Natural killer cell (primary cell): ENCODE results near the gene CMC1. TPM values are rescaled to one million over a fixed set of nuclear protein-coding genes. Genes with fewer than 3 reads are reported as not detected.
A peak's percentile ranks its signal among the peaks of the same experiment; 100 is the strongest.

Experiments
- ATAC-seq, 3 donors: fragments of 150-1000 bp in 2 of 3; fragments of 200-7000 bp in 1 of 3; cut with Tn5 transposase; 1 replicate in 1 of 3; 2 replicates in 2 of 3; pipeline ENCODE4 v1.10.0; 2021; ENCODE audit warnings: mild to moderate bottlenecking in 2 of 3, moderate library complexity in 2 of 3
- DNase-seq, 2 donors: peaks; one replicate each; pipeline versions ENCODE4 v3.0.0 to v3.0.0-alpha.2; 2013 to 2021; ENCODE audit warnings: mixed read lengths in 1 of 2
- H3K27ac ChIP-seq: one replicate; pipeline ENCODE4 v1.5.1; 2013; ENCODE audit warnings: mild to moderate bottlenecking, low read length
- H3K27me3 ChIP-seq: one replicate; pipeline ENCODE4 v1.6.1; 2013; ENCODE audit warnings: low read length; ENCODE audit not compliant: control insufficient read depth, insufficient read depth
- H3K36me3 ChIP-seq: one replicate; pipeline ENCODE4 v1.6.1; 2013; ENCODE audit warnings: low read length; ENCODE audit not compliant: control insufficient read depth, insufficient read depth
- H3K4me1 ChIP-seq: one replicate; pipeline ENCODE4 v1.6.1; 2013; ENCODE audit warnings: low read length; ENCODE audit not compliant: control insufficient read depth, insufficient read depth
- H3K4me3 ChIP-seq: one replicate; pipeline ENCODE4 v1.5.1; 2013; ENCODE audit warnings: low read length
- H3K9me3 ChIP-seq: one replicate; pipeline ENCODE4 v1.6.1; 2013; ENCODE audit warnings: low read length; ENCODE audit not compliant: control insufficient read depth, insufficient read depth
- H3K27ac Mint-ChIP-seq, 2 donors: one replicate each; pipeline ENCODE4 v1.8.0; 2022; ENCODE audit warnings: mild to moderate bottlenecking in 2 of 2, mixed read lengths in 2 of 2, moderate library complexity in 1 of 2
- H3K27me3 Mint-ChIP-seq, 2 donors: one replicate each; pipeline ENCODE4 v1.8.0; 2022; ENCODE audit warnings: low read depth in 2 of 2, mixed read lengths in 2 of 2
- H3K36me3 Mint-ChIP-seq: one replicate; pipeline ENCODE4 v1.8.0; 2022; ENCODE audit warnings: mixed read lengths
- H3K4me1 Mint-ChIP-seq, 2 donors: one replicate each; pipeline ENCODE4 v1.8.0; 2022; ENCODE audit warnings: mixed read lengths in 2 of 2
- H3K4me3 Mint-ChIP-seq: one replicate; pipeline ENCODE4 v1.8.0; 2022; ENCODE audit warnings: mild to moderate bottlenecking, moderate library complexity, mixed read lengths
- H3K9me3 Mint-ChIP-seq, 2 donors: one replicate each; pipeline ENCODE4 v1.8.0; 2022; ENCODE audit warnings: mixed read lengths in 2 of 2
- WGBS: methylation state at CpG from one replicate; pipeline ENCODE4 v1.1.7; 2013; ENCODE audit warnings: missing lambda C conversion rate; ENCODE audit not compliant: insufficient coverage; 5-methylcytosine and 5-hydroxymethylcytosine counted together
- intact Hi-C: fragments of 100-400 bp; cut with micrococcal nuclease; formaldehyde crosslinking; loops from one replicate; pipeline ENCODE4 v1.14.2; 2022
- total RNA-seq, 4 donors: library from RNA; stranded (reverse); fragments of 120-200 nt in 1 of 4; gene quantifications; one replicate each; pipeline versions ENCODE4 v1.2.3 to v1.2.4, GENCODE V29; 2013 to 2022
- TF ChIP-seq, protein P1 (sequence below): fragments of 200-600 bp; IDR thresholded peaks from one replicate; pipeline ENCODE4 v1.8.0; 2022; ENCODE audit warnings: antibody characterized with exemption

Gene CMC1
- total RNA-seq, 3 donors from 2014 or later (not counting 1 experiment from before 2014, with no cell fraction given): 122 to 157 (median 136) TPM

GRCh38 chr3:28290863-28291300 lies 49.5 kb downstream of the CMC1 start:
- Mint-ChIP-seq H3K4me3 (peak overlapping the region; percentile 92), H3K36me3 (no peaks in the 10 kb centered on the region), H3K9me3 (no peaks in the 10 kb centered on the region), H3K4me1 (peaks cover 53 to 58% of the 10 kb centered on the region in 2 donors), H3K27me3 (no peaks in the 10 kb centered on the region), H3K27ac (peak overlapping the region; percentile 94 to 95)
- 44% methylated on average over 1 of the region's 1 CpG for WGBS
- H3K9me3 ChIP-seq: no peaks in the 10 kb centered on the region
- H3K36me3 ChIP-seq: no peaks in the 10 kb centered on the region
- H3K27me3 ChIP-seq: no peaks in the 10 kb centered on the region
- intact Hi-C loops: no loop called here
- ATAC-seq (peak in 1 of 3 donors; percentile 32), DNase-seq (peak in 1 of 2 donors; percentile 34)
- H3K27ac ChIP-seq: peak overlapping the region; percentile 54
- TF ChIP-seq, protein P1, sequence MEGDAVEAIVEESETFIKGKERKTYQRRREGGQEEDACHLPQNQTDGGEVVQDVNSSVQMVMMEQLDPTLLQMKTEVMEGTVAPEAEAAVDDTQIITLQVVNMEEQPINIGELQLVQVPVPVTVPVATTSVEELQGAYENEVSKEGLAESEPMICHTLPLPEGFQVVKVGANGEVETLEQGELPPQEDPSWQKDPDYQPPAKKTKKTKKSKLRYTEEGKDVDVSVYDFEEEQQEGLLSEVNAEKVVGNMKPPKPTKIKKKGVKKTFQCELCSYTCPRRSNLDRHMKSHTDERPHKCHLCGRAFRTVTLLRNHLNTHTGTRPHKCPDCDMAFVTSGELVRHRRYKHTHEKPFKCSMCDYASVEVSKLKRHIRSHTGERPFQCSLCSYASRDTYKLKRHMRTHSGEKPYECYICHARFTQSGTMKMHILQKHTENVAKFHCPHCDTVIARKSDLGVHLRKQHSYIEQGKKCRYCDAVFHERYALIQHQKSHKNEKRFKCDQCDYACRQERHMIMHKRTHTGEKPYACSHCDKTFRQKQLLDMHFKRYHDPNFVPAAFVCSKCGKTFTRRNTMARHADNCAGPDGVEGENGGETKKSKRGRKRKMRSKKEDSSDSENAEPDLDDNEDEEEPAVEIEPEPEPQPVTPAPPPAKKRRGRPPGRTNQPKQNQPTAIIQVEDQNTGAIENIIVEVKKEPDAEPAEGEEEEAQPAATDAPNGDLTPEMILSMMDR: no peak
- H3K4me3 ChIP-seq: no peak overlapping the region
- H3K4me1 ChIP-seq: peaks cover 4% of the 10 kb centered on the region

DNA sequence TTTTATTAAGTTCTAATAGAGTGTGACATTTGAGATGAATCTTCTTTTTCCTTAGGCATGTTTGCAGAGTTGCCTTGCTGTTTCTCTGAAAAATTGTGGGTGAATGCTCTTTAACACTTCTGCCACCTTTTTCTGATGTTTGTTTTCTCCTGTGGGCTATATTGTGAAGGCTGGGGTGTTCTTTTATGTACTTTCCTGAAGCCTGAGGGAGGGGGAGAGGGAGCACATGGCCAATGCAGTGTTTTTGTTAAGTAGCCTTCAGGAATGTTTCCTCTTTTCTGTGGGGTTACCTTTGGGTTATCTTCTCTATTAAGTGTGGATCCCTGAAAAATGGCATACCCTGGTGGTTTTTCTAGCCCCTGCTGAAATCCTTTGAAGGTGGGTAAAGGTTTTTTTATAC lies 50.2 kb downstream of the CMC1 start:
- intact Hi-C loops: no loop called here
- H3K27ac Mint-ChIP-seq: peak overlapping the region; percentile 94 to 95
- Histone ChIP-seq H3K27me3 (no peaks in the 10 kb centered on the region), H3K27ac (peak overlapping the region; percentile 94), H3K4me1 (peaks cover 4% of the 10 kb centered on the region), H3K4me3 (peak overlapping the region; percentile 72), H3K36me3 (no peaks in the 10 kb centered on the region), H3K9me3 (no peaks in the 10 kb centered on the region)
- peaks cover 48 to 54% of the 10 kb centered on the region in 2 donors for H3K4me1 Mint-ChIP-seq
- no peaks in the 10 kb centered on the region for H3K36me3 Mint-ChIP-seq
- peak overlapping the region; percentile 92 for H3K4me3 Mint-ChIP-seq
- ATAC-seq (peak; percentile 15 to 60 (median 58)), DNase-seq (peak in 1 of 2 donors; percentile 17)
- no peaks in the 10 kb centered on the region for H3K27me3 Mint-ChIP-seq
- TF ChIP-seq, protein P1: no peak
- H3K9me3 Mint-ChIP-seq: no peaks in the 10 kb centered on the region

- intact Hi-C loops: loop anchor here (2.0 kb wide), 2 partner anchors 40 to 572 kb away; no protein-coding TSS in a partner anchor
- H3K4me3 ChIP-seq: peak overlapping the region; percentile 72
- WGBS: 75% methylated on average over 1 of the region's 4 CpGs
Observed at GRCh38 chr3:28292622-28293021, 51.2 kb downstream of the CMC1 start.

More at GRCh38 chr3:28292622-28293021, 51.2 kb downstream of the CMC1 start:
- H3K27ac Mint-ChIP-seq: peak overlapping the region; percentile 94 to 95
- Histone ChIP-seq H3K27ac (peak overlapping the region; percentile 94), H3K36me3 (peaks cover 6% of the 10 kb centered on the region), H3K27me3 (no peaks in the 10 kb centered on the region), H3K9me3 (no peaks in the 10 kb centered on the region), H3K4me1 (peaks cover 4% of the 10 kb centered on the region)
- TF ChIP-seq, protein P1: no peak
- ATAC-seq (no peak), DNase-seq (no peak)
- no peaks in the 10 kb centered on the region for H3K9me3 Mint-ChIP-seq
- H3K27me3 Mint-ChIP-seq: no peaks in the 10 kb centered on the region
- H3K4me3 Mint-ChIP-seq: peak overlapping the region; percentile 92
- no peaks in the 10 kb centered on the region for H3K36me3 Mint-ChIP-seq
- H3K4me1 Mint-ChIP-seq: peaks cover 49 to 57% of the 10 kb centered on the region in 2 donors
